ENCODE data around the gene SDHA. TPM values are rescaled to one million over a fixed set of nuclear protein-coding genes. Genes with fewer than 3 reads are reported as not detected.
"Not testable (repeated sequence)": the region's sequence is repeated elsewhere in the genome, so short reads cannot be mapped to it uniquely, and the experiment has no call there.

The SDHA gene
- total RNA-seq (2014; rRNA removed; shearing (Covaris generic)) (64.1 and 71.5 TPM in 2 replicates), polyA plus RNA-seq (2016; fragmentation: Nextera tagmentation; extraction: Ambion mirVana) (95.9 and 99.2 TPM in 2 replicates)

DNA sequence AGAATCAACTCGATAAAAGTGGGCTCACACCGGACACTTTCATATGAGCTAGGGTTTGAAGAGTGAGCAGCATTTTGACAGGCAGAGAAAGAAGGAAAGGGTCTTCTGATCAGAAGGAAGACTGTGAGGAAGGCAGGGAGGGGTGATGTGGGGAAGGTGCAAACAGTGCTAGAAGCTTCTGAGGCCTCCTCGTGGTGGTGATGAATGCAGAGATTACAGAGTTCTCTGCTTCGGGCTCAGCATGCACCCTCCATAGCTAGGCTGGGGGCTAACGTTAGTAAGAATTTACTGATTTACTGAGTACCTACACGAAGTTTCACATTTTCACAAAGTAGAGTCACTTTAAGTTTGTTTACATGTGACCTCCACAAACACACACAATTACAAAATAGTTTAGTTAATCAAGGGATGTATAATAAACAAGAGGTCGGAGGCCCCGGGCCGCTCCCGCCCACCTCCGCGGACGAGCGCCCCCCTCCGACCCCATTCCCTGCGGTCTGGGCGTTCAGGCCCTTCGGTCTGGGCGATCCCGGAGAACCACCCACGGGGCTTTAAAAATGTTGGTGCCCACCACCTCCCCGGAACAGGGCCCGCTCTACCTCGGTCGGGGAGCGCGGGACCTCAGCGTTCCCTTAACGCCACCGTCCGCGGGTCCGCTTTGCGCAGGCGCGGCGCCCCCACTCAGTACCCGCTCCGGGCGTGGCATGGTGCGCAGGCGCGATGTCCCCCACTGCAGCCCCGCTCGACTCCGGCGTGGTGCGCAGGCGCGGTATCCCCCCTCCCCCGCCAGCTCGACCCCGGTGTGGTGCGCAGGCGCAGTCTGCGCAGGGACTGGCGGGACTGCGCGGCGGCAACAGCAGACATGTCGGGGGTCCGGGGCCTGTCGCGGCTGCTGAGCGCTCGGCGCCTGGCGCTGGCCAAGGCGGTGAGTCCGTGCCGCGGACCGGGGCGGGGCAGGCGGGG lies at the start of gene SDHA, which contains the start of gene CCDC127:
SDHA (plus strand) TSS at position 827 of the 963 bp plus-strand sequence; CDS start at position 863, 36 bp downstream.
CCDC127 (minus strand) TSS at position 660 of the 963 bp plus-strand sequence. CDS start 1,304 bp downstream, outside the sequence.
- H3K36me3 ChIP-seq (ENCODE audit: low read depth); H3K9me3 ChIP-seq (ENCODE audit: low read depth); H3K9me2 ChIP-seq (ENCODE audit: insufficient read depth); in situ Hi-C loops (cut with MboI); H3K27me3 ChIP-seq (replicated peaks; ENCODE audit: insufficient read depth): not testable (repeated sequence)
- H3K4me3 ChIP-seq: peak within 1 kb of the TSS; percentile 94
- peak; percentile 97 for DNase-seq
- H3K4me2 ChIP-seq (ENCODE audit: unreplicated experiment): peak within 1 kb of the TSS; percentile 98
- H3K4me1 ChIP-seq (ENCODE audit: insufficient read depth): peaks cover 20% of the 10 kb centered on the region
- H3K27ac ChIP-seq: peak within 1 kb of the TSS; percentile 60
- peak within 1 kb of the TSS; percentile 89 for H2AFZ ChIP-seq
- H3K9ac ChIP-seq: peak within 1 kb of the TSS; percentile 89
- H4K20me1 ChIP-seq (ENCODE audit: insufficient read depth): peaks cover 13% of the 10 kb centered on the region; the same call in 1 of the 2 replicates
- 3 to 4% methylated on average over 57 to 60 of the region's 75 CpGs for WGBS, 2 experiments (ENCODE audit: low coverage in 1 of 2, low lambda C conversion rate in 2 of 2, missing lambda C conversion rate in 2 of 2)
- H3K79me2 ChIP-seq (ENCODE audit: insufficient read depth): peaks cover 78% of the 10 kb centered on the region
- H3F3A ChIP-seq (ENCODE audit: insufficient read depth): peaks cover 20% of the 10 kb centered on the region

DNA sequence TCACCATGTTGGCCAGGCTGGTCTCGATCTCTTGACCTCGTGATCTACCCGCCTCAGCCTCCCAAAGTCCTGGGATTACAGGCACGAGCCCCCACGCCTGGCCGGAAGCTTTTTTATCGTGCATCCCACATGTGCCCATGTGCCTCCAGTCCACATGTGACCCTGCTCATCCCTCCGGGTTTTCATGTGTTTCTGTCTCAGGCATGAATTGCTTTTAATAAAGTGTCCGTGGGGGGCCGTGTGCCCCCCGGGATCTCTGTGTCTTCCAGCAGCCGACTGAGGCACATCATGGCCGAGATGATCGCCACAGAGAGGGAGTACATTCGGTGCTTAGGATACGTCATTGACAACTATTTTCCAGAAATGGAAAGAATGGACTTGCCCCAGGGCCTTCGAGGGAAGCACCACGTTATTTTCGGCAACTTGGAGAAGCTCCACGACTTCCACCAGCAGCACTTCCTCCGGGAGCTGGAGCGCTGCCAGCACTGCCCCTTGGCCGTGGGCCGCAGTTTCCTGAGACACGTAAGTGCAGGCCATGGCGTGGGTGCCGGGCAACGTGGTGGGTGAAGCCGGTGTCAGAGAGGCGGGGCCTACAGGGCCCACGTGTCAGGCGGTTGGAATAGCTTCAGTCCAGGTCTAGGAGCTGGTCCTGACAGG lies 48.9 kb upstream of the SDHA start:
- 73 to 77% methylated on average over 32 of the region's 32 CpGs for WGBS, 2 experiments (ENCODE audit: low coverage in 1 of 2, low lambda C conversion rate in 2 of 2, missing lambda C conversion rate in 2 of 2)
- in situ Hi-C loops (cut with MboI): no loop called here
- Histone ChIP-seq H4K20me1 (ENCODE audit: insufficient read depth) (no peaks in the 10 kb centered on the region), H3K9me2 (ENCODE audit: insufficient read depth) (no peaks in the 10 kb centered on the region), H3K36me3 (ENCODE audit: low read depth) (no peaks in the 10 kb centered on the region), H3K9me3 (ENCODE audit: low read depth) (no peaks in the 10 kb centered on the region), H2AFZ (no peak overlapping the region), H3K4me2 (ENCODE audit: unreplicated experiment) (peak overlapping the region; percentile 59), H3F3A (ENCODE audit: insufficient read depth) (peaks cover 9% of the 10 kb centered on the region; the same call in 1 of the 2 replicates), H3K4me1 (ENCODE audit: insufficient read depth) (peaks cover 16% of the 10 kb centered on the region), H3K9ac (peak overlapping the region; percentile 65), H3K79me2 (ENCODE audit: insufficient read depth) (no peaks in the 10 kb centered on the region), H3K27me3 (replicated peaks; ENCODE audit: insufficient read depth) (peaks cover 5% of the 10 kb centered on the region), H3K4me3 (no peak overlapping the region), H3K27ac (peak overlapping the region; percentile 87)
- TF ChIP-seq EZH2phosphoT487 (IDR thresholded peaks at IDR 0.05; ENCODE audit: insufficient read depth, low read depth) (no peak), EZH2 (IDR thresholded peaks at IDR 0.05; ENCODE audit: insufficient read depth, poor library complexity, severe bottlenecking) (no peak)
- no peak for DNase-seq

DNA sequence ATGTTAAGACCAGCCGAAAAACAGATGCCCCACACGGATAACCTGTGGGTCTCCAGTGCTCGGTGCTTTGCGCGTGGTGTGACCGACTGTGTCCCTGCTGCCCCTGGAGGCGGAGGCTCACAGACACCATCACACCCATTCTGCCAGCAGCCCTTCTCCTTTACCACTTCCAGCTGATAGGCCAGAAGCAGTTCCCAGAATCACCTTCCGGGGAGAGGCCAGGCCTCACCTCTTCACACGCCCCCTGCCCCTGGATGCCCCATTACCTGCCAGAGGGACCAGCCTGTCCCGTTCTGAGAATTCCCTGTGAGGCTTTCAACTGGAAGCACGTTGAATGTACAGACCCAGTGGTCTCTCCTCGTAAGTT lies 48.4 kb upstream of the SDHA start:
- H4K20me1 ChIP-seq (ENCODE audit: insufficient read depth): no peaks in the 10 kb centered on the region
- in situ Hi-C loops (cut with MboI): no loop called here
- H3K4me1 ChIP-seq (ENCODE audit: insufficient read depth): peaks cover 16% of the 10 kb centered on the region
- no peaks in the 10 kb centered on the region for H3K9me2 ChIP-seq (ENCODE audit: insufficient read depth)
- no peaks in the 10 kb centered on the region for H3K9me3 ChIP-seq (ENCODE audit: low read depth)
- peaks cover 9% of the 10 kb centered on the region; the same call in 1 of the 2 replicates for H3F3A ChIP-seq (ENCODE audit: insufficient read depth)
- TF ChIP-seq EZH2 (IDR thresholded peaks at IDR 0.05; ENCODE audit: insufficient read depth, poor library complexity, severe bottlenecking): no peak
- no peak for TF ChIP-seq EZH2phosphoT487 (IDR thresholded peaks at IDR 0.05; ENCODE audit: insufficient read depth, low read depth)
- peaks cover 5% of the 10 kb centered on the region for H3K27me3 ChIP-seq (replicated peaks; ENCODE audit: insufficient read depth)
- H3K4me2 ChIP-seq (ENCODE audit: unreplicated experiment): no peak overlapping the region
- H3K9ac ChIP-seq: no peak overlapping the region
- no peak overlapping the region for H3K27ac ChIP-seq
- H3K79me2 ChIP-seq (ENCODE audit: insufficient read depth): no peaks in the 10 kb centered on the region
- no peaks in the 10 kb centered on the region for H3K36me3 ChIP-seq (ENCODE audit: low read depth)
- no peak overlapping the region for H2AFZ ChIP-seq
- 79 to 81% methylated on average over 12 of the region's 12 CpGs for WGBS, 2 experiments (ENCODE audit: low coverage in 1 of 2, low lambda C conversion rate in 2 of 2, missing lambda C conversion rate in 2 of 2)
- H3K4me3 ChIP-seq: no peak overlapping the region
- no peak for DNase-seq

DNA sequence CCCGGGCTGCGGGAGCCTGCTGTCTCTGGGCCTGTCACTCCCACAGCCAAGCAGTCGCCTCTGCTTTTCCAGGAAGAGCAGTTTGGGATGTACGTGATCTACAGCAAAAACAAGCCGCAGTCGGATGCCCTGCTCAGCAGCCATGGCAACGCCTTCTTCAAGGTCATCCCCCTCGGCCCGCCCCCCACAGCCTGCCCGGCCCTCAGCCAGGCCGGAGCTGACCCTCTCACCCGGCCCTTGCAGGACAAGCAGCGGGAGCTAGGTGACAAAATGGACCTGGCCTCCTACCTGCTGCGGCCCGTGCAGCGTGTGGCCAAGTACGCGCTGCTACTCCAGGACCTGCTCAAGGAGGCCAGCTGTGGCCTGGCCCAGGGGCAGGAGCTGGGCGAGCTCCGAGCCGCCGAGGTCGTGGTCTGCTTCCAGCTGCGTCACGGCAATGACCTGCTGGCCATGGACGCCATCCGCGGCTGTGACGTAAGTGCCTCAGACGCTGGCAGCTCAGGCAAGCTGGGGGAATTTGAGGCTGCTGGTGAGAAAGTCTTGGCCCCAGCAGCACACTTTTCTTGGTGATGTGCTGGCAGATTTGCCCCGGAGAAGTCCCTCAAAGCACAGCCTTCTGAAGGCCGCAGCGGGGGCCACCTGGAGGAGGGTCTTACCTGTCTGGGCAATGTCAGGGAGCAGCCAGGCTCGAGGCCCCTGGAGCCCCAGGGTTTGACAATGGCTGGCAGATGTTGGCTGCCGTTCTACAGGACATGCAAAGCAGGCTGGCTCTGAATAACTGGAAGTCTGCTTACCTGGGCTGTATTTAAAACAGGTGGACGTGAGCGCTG lies 46.9 kb upstream of the SDHA start:
- Histone ChIP-seq H3K79me2 (ENCODE audit: insufficient read depth) (no peaks in the 10 kb centered on the region), H3K9me3 (ENCODE audit: low read depth) (no peaks in the 10 kb centered on the region), H3K4me2 (ENCODE audit: unreplicated experiment) (no peak overlapping the region), H3K27me3 (replicated peaks; ENCODE audit: insufficient read depth) (peaks cover 5% of the 10 kb centered on the region), H2AFZ (no peak overlapping the region), H3K9ac (no peak overlapping the region), H4K20me1 (ENCODE audit: insufficient read depth) (no peaks in the 10 kb centered on the region), H3F3A (ENCODE audit: insufficient read depth) (peaks cover 9% of the 10 kb centered on the region; the same call in 1 of the 2 replicates), H3K9me2 (ENCODE audit: insufficient read depth) (no peaks in the 10 kb centered on the region), H3K4me3 (no peak overlapping the region), H3K36me3 (ENCODE audit: low read depth) (no peaks in the 10 kb centered on the region), H3K27ac (no peak overlapping the region), H3K4me1 (ENCODE audit: insufficient read depth) (peaks cover 16% of the 10 kb centered on the region)
- no peak for DNase-seq
- 79 to 81% methylated on average over 32 to 37 of the region's 37 CpGs for WGBS, 2 experiments (ENCODE audit: low coverage in 1 of 2, low lambda C conversion rate in 2 of 2, missing lambda C conversion rate in 2 of 2)
- in situ Hi-C loops (cut with MboI): no loop called here
- TF ChIP-seq EZH2 (IDR thresholded peaks at IDR 0.05; ENCODE audit: insufficient read depth, poor library complexity, severe bottlenecking) (no peak), EZH2phosphoT487 (IDR thresholded peaks at IDR 0.05; ENCODE audit: insufficient read depth, low read depth) (no peak)
